Rectal smooth muscle tissue (tissue), 1 donor: ENCODE data around the gene FAM149B1.
"Not testable (repeated sequence)": the region's sequence is repeated elsewhere in the genome, so short reads cannot be mapped to it uniquely, and the experiment has no call there.

ENCODE experiments used
- H3K27ac ChIP-seq: one replicate; pipeline ENCODE4 v1.7.0; 2013; ENCODE audit warnings: low read depth, low read length, inconsistent platforms
- H3K27me3 ChIP-seq: one replicate; pipeline ENCODE4 v1.7.0; 2013; ENCODE audit warnings: low read length; ENCODE audit not compliant: control insufficient read depth, insufficient read depth
- H3K36me3 ChIP-seq: one replicate; pipeline ENCODE4 v1.7.0; 2013; ENCODE audit warnings: low read length; ENCODE audit not compliant: control insufficient read depth, insufficient read depth
- H3K4me1 ChIP-seq: one replicate; pipeline ENCODE4 v1.7.0; 2013; ENCODE audit warnings: low read length; ENCODE audit not compliant: control insufficient read depth, insufficient read depth
- H3K4me3 ChIP-seq: one replicate; pipeline ENCODE4 v1.7.0; 2013; ENCODE audit warnings: low read length
- H3K9ac ChIP-seq: one replicate; pipeline ENCODE4 v1.7.0; 2013; ENCODE audit warnings: low read length

Gene FAM149B1

DNA sequence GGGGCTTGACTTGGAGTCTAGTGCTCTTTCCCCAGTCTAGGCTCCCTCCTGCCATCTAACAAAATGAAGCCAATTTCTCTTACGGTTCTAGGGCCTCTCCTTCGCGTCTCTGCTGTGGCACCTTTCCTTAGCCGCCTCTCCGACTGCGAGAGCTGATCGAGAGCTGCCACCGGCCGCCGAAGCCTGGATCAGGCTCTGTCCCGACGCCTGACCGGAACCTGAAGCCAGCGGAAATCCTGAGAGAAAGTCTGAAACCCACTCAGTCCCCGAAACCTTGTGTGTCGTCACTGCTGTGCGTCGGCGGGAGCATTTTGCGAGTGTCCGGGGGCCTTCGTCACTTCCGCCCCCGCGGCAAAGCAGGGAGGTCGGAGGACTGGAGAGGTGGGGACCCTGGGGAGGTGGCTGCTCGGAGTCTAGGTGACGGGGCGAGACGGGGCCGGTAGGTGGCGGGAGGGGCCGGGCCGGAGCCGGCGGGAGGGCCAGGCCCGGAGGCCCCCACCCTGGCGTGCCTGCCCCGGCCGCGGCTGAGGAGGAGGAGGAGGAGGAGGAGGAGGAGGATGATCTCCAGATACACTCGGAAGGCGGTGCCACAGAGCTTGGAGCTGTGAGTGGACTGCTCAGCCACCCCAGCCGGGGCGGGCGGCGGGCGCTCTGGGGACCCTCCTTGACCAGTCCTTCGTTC lies at the start of gene FAM149B1, which contains the start of gene ECD:
Gene FAM149B1 (plus strand): TSS at position 337 of the 682 bp plus-strand sequence. CDS start 221 bp downstream, at position 558.
Gene ECD (minus strand): TSS at position 226 of the 682 bp plus-strand sequence. CDS start 4,071 bp downstream, outside the sequence.
- H3K27me3 ChIP-seq = no peaks in the 10 kb centered on the region
- peak within 1 kb of the TSS; percentile 99 for H3K9ac ChIP-seq
- H3K4me3 ChIP-seq = peak within 1 kb of the TSS; percentile 100
- H3K36me3 ChIP-seq = peaks cover 4% of the 10 kb centered on the region
- peak within 1 kb of the TSS; percentile 98 for H3K27ac ChIP-seq
- peaks cover 14% of the 10 kb centered on the region for H3K4me1 ChIP-seq

DNA sequence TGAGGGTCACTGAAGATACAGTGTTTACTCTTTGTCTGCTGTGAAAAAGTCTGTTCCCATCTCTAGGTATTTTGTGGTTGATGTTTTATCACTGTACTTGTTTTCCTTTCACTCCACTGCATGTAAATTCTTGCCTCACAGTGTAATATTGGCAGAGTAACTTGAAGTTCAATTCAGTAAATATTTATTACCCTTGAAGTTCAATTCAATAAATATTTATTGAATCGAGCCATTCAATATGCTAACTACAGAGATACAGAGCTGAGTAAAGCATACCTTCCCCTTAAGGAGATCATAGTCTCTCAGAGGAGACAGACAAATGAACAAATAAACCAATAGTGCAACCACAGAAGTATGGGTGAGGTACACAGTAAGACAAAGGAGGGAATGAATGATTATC lies 48.5 kb upstream of the FAM149B1 start:
- H3K27me3 ChIP-seq = no peaks in the 10 kb centered on the region
- H3K27ac ChIP-seq = no peak overlapping the region
- no peak overlapping the region for H3K4me3 ChIP-seq
- H3K36me3 ChIP-seq = peaks cover 4% of the 10 kb centered on the region
- no peaks in the 10 kb centered on the region for H3K4me1 ChIP-seq
- no peak overlapping the region for H3K9ac ChIP-seq

DNA sequence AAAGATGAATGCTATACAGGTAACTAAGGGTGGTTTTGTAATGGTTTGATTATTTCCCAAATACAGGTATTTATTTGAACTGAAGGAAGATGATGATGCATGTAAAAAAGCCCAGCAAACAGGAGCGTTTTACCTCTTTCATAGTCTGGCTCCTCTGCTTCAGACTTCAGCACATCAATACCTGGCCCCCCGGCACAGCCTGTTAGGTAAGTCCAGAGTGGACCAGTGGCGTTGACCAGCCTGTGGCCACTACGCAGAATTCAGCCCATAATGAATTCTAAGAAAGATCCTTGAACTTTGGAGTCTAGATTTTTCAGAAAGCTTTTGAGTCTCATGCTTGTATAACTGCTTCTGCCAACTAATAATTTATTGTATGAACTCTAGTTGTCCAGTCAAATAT lies 48.0 kb upstream of the FAM149B1 start:
- H3K4me1 ChIP-seq = no peaks in the 10 kb centered on the region
- H3K4me3 ChIP-seq = no peak overlapping the region
- H3K36me3 ChIP-seq = peaks cover 5% of the 10 kb centered on the region
- H3K27me3 ChIP-seq = no peaks in the 10 kb centered on the region
- H3K27ac ChIP-seq = no peak overlapping the region
- no peak overlapping the region for H3K9ac ChIP-seq

DNA sequence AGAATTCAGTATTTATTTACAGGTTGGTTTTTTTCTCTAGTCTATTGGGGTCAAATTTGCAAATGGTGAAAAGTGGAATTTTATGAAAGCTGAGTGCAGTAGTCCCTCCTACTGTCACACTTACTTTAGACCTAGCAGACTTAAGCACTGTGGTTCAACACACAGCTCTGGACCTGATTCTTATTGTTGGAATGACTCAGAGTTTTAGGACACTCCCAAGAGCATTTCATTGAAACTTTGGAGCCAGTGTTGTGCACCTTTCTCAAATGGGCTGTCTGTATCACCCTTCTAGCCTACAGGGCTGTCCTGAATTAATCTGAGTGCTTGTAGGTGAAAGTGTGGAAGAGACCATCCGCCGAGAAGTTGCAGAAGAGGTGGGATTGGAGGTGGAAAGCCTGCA lies 41.6 kb upstream of the FAM149B1 start:
- no peaks in the 10 kb centered on the region for H3K27me3 ChIP-seq
- H3K9ac ChIP-seq = no peak overlapping the region
- H3K4me1 ChIP-seq = no peaks in the 10 kb centered on the region
- no peak overlapping the region for H3K27ac ChIP-seq
- no peak overlapping the region for H3K4me3 ChIP-seq
- peaks cover 21% of the 10 kb centered on the region for H3K36me3 ChIP-seq

GRCh38 chr10:73131301-73131700 lies 36.6 kb upstream of the FAM149B1 start:
- no peak overlapping the region for H3K4me3 ChIP-seq
- H3K27me3 ChIP-seq = no peaks in the 10 kb centered on the region
- H3K4me1 ChIP-seq = no peaks in the 10 kb centered on the region
- H3K27ac ChIP-seq = no peak overlapping the region
- no peak overlapping the region for H3K9ac ChIP-seq
- peaks cover 17% of the 10 kb centered on the region for H3K36me3 ChIP-seq

DNA sequence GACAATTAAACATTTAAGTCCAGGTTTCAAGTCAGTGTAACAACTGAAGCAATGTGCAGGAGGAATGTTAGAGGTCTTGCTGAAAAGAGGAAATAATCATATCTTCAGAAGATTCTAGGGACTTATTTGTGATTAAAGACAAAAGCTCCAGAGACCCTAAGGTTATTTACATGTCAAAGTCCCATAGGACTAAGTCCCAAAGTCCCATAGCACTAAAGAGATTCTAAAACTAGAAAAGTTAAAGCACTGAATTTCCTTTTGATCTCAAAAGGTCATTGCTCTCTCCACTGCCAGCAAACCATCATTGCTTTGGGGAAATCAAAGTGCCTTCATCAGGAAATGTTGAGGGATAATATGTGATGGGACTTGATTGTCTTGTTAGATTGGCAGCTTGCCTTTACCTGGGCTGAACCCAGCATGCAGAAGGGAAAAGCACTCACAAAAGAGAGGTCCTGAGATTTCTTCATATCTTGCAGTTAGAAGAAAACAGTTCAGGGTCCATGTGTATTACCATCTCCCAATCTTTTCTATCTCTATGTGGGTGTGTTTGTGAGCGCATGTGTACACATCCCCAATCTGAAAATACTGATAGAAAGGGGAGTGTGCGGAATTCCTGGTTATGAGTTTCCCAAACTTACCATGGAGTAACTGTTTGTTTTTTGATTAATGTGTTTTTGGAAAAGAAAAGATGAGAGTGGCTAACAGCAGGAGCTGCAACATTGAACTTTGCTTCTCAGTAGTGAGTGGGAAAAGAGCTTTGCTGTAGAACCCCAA lies 35.8 kb upstream of the FAM149B1 start:
- H3K27ac ChIP-seq = no peak overlapping the region
- H3K4me3 ChIP-seq = no peak overlapping the region
- peaks cover 15% of the 10 kb centered on the region for H3K36me3 ChIP-seq
- H3K4me1 ChIP-seq = no peaks in the 10 kb centered on the region
- no peaks in the 10 kb centered on the region for H3K27me3 ChIP-seq
- H3K9ac ChIP-seq = no peak overlapping the region

- Histone ChIP-seq H3K27ac (no peak overlapping the region), H3K27me3 (no peaks in the 10 kb centered on the region), H3K36me3 (peaks cover 17% of the 10 kb centered on the region), H3K9ac (no peak overlapping the region), H3K4me3 (no peak overlapping the region), H3K4me1 (no peaks in the 10 kb centered on the region)
Measured at GRCh38 chr10:73134727-73135126, 33.2 kb upstream of the FAM149B1 start.

GRCh38 chr10:73136627-73137026 lies 31.3 kb upstream of the FAM149B1 start:
- Histone ChIP-seq H3K9ac (no peak overlapping the region), H3K4me3 (no peak overlapping the region), H3K36me3 (peaks cover 14% of the 10 kb centered on the region)

DNA sequence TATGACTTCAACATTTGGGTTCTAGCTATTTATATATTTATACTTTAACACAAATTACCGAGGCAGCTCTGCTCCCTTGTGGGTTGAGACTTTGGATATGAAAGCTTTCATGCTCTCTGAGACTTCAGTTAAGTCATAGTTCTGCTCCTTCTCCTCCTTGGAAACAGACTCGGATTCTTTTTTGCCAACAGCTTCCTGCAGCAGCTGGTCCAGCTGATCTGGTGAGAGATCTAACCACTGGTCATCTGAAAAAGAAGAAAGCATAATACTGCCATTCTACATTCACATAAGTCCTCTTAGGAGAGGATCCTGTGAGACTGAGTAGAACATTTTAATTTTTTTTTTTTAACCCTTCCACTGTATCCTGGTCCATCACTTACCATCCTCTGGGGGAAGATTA lies 28.7 kb upstream of the FAM149B1 start:
- Histone ChIP-seq H3K4me3 (no peak overlapping the region), H3K36me3 (peaks cover 13% of the 10 kb centered on the region), H3K27ac (no peak overlapping the region), H3K4me1 (no peaks in the 10 kb centered on the region), H3K9ac (no peak overlapping the region), H3K27me3 (no peaks in the 10 kb centered on the region)

More at GRCh38 chr10:73136627-73137026, 31.3 kb upstream of the FAM149B1 start:
- Histone ChIP-seq H3K27ac (no peak overlapping the region), H3K27me3 (no peaks in the 10 kb centered on the region), H3K4me1 (no peaks in the 10 kb centered on the region)

DNA sequence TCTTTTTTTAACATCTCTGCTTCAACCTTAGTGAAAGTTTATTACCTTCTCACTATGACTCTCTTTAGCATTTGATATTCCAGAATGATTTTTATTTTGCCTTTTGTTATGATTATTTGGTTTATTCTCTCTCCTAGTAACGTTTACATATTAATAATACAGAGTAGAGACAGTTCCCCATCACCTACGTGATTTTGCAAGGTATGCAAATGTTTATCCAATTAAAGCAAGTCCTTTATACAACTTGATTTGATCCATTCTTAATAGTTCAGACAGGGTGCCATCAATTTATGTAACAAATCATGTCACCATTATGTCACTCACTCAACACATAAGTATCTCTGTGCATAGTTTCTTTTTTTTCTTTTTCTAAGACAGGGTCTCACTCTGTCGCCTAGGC lies 26.3 kb upstream of the FAM149B1 start:
- H3K27me3 ChIP-seq = no peaks in the 10 kb centered on the region
- no peak overlapping the region for H3K9ac ChIP-seq
- no peak overlapping the region for H3K4me3 ChIP-seq
- H3K36me3 ChIP-seq = peaks cover 16% of the 10 kb centered on the region
- H3K4me1 ChIP-seq = no peaks in the 10 kb centered on the region
- H3K27ac ChIP-seq = no peak overlapping the region

DNA sequence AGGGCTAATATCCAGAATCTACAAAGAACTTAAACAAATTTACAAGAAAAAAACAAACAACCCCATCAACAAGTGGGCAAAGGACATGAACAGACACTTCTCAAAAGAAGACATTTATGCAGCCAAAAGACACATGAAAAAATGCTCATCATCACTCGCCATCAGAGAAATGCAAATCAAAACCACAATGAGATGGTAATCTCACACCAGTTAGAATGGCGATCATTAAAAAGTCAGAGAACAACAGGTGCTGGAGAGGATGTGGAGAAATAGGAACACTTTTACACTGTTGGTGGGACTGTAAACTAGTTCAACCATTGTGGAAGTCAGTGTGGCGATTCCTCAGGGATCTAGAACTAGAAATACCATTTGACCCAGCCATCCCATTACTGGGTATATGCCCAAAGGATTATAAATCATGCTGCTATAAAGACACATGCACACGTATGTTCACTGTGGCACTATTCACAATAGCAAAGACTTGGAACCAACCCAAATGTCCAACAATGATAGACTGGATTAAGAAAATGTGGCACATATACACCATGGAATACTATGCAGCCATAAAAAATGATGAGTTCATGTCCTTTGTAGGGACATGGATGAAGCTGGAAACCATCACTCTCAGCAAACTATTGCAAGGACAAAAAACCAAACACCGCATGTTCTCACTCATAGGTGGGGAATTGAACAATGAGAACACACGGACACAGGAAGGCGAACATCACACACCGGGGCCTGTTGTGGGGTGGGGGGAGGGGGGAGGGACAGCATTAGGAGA lies 17.1 kb upstream of the FAM149B1 start:
- H3K9ac ChIP-seq, H3K4me1 ChIP-seq, H3K27me3 ChIP-seq, H3K36me3 ChIP-seq, H3K4me3 ChIP-seq, H3K27ac ChIP-seq: not testable (repeated sequence)

GRCh38 chr10:73152009-73152408 lies 15.9 kb upstream of the FAM149B1 start:
- Histone ChIP-seq H3K27ac (no peak overlapping the region), H3K9ac (no peak overlapping the region), H3K4me3 (no peak overlapping the region), H3K4me1 (no peaks in the 10 kb centered on the region), H3K27me3 (no peaks in the 10 kb centered on the region), H3K36me3 (peaks cover 14% of the 10 kb centered on the region)
